Activated effector memory CD4-positive, alpha-beta T cell treated with Interleukin-2 at 50 U/mL for 16 hours (primary cell): ENCODE data around the gene UBE3A.

Experiments
- DNase-seq: peaks from one replicate; pipeline ENCODE4 v3.0.0-alpha.2; 2020

UBE3A gene

DNA sequence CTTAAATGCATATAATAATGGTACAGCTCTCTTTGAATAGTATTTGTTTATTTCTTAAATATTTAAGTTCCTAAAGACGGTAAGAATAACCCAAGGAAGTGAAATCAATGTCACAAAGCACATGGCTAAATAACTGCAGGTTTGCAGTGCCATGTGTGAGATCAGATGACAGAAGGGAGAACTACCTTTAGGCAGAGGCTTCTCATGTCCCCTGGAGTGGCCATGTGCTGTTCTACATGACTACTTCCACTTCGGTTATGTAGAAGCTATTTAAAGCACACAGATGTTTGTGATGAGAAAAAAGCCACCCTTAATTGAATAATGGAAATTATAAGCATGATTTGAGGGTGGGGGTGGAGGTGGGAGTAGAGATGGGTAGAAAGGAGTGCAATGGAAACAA, 109.1 kb downstream of the UBE3A start:
- no peak for DNase-seq

DNA sequence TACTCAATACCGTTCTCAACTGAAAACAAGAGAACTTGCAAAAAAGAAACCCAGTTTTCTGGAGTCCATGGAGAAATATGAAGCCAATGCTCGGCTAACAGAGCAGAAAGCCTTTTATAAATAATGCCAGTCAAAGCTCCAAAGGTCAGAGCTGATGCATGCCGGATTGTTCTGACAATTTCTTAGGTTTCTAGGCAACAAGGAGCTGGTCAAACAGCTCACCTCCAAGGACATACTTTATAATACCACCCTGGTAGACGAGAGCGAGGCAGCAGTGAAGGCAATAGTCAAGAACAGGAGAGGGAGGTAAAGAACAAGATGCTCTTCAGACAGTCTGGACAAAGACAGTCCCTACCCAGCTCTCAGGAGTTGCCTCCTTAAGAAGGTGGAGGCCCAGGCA, 111.1 kb downstream of the UBE3A start:
- no peak for DNase-seq

DNA sequence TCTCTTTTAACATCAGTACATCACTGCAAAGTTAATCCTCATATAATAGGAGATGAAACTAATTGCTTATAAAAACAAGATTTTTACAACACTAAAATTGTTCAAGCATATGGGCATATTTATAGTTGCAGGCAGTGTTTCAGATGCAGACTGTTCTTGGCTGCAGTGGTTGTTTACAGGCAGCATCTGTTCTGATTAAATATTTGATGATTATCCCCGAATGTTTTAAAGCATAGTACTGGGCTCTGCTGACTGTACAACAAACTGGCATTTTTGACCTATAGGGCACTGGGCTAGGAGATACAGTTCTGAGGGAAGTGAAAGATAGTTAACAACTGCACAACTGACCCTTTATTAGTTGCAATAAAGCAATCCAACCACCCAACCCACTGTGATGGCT, 113.6 kb downstream of the UBE3A start:
- no peak for DNase-seq

GRCh38 chr15:25323420-25323819, 115.4 kb downstream of the UBE3A start:
- no peak for DNase-seq

DNA sequence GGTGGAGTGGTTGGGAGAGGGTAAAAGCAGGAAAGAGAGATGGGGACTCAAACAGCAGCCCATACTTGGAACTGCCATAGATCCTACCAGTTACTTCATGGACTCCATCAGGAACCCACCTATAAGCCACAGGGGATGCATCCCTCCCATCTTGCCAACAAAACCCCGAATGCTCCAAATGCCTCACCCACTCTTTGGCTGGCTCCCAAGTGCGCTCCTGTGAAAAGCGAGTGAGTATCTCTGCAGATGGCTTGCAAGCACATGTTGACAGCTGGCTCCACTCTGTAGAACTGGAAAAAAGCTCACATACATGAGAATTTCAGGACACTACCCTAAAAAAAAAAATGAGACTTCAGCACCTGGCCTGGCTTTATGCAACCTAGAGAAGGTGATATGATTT, 151.0 kb downstream of the UBE3A start:
- DNase-seq, result no peak
